SKM-1 (cell line): ENCODE measurements around the gene ZNF749.
A peak's percentile ranks its signal among the peaks of the same experiment; 100 is the strongest.
"Not testable (repeated sequence)": the region's sequence is repeated elsewhere in the genome, so short reads cannot be mapped to it uniquely, and the experiment has no call there.

Source experiments
- DNase-seq: peaks from one replicate; lab custom pipeline; 2025; ENCODE audit not compliant: unreplicated experiment; lab: John Stamatoyannopoulos, UW

Gene ZNF749

GRCh38 chr19:57465680-57466381 lies 30.7 kb downstream of the ZNF749 start:
- DNase-seq: peak; percentile 7

- DNase-seq: no peak
These were observed 31.4 kb downstream of the ZNF749 start for GRCh38 chr19:57466489-57466888.

- DNase-seq: no peak
These were observed 38.5 kb downstream of the ZNF749 start for GRCh38 chr19:57473646-57474045.

GRCh38 chr19:57477191-57478008 lies 42.3 kb downstream of the ZNF749 start, which contains the start of gene ZNF772:
Gene ZNF772, minus strand, starts transcription at chr19:57477566. Its CDS starts 257 bp downstream, at chr19:57477309.
- peak; percentile 38 for DNase-seq

- DNase-seq: peak; percentile 14
These were observed 52.6 kb downstream of the ZNF749 start, which contains the start of gene ZNF419 for GRCh38 chr19:57487477-57488298. Gene ZNF419, plus strand, starts transcription at chr19:57487750. Its CDS starts 201 bp downstream, at chr19:57487951.

- DNase-seq: not testable (repeated sequence)
These were observed 53.1 kb downstream of the ZNF749 start for GRCh38 chr19:57488299-57488644.
